HG03342 (cell line): ENCODE results near the gene SGTA.
"Not testable (repeated sequence)": the region's sequence is repeated elsewhere in the genome, so short reads cannot be mapped to it uniquely, and the experiment has no call there.

Experiments
- ATAC-seq: cut with Tn5 transposase; IDR thresholded peaks from one replicate; pipeline ENCODE4 v1.9.1; 2021; ENCODE audit warnings: mild to moderate bottlenecking, moderate library complexity; ENCODE audit not compliant: unreplicated experiment

Gene SGTA

DNA sequence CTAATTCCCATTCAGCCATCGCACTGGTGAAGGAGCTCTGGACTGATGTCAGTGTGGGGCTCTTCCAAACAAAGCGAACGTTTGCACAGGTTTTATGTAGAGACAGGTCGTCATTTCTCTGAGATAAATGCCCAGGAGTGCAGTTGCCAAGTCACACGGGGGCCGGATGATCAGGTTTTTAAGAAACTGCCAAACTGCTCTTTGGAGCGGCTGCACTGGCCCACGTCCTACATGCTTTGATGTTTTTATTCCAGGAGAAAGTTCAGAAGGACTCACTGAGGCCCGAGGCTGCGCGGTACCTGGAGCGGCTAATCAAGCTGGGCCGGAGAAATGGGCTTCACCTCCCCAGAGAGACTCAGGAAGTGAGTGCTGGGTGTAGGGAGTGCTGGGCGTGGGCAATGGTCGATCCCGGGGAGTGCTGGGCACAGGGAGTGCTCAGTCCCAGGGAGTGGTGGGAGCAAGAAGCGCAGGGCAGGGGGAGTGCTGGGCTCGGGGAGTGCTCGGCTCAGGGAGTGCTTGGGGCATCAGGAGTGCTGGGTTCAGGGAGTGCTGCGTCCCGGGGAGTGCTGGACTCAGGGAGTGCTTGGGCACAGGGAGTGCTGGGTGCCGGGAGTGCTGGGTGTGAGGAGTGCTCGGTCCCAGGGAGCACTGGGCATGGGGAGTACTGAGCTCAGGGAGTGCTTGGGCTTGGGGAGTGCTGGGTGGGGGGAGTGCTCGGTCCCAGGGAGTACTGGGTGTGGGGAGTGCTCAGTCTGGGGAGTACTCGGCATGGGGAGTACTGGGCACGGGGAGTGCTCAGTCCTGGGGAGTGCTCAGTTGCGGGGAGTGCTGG is 13.0 kb upstream of the SGTA start:
- ATAC-seq, result no peak

DNA sequence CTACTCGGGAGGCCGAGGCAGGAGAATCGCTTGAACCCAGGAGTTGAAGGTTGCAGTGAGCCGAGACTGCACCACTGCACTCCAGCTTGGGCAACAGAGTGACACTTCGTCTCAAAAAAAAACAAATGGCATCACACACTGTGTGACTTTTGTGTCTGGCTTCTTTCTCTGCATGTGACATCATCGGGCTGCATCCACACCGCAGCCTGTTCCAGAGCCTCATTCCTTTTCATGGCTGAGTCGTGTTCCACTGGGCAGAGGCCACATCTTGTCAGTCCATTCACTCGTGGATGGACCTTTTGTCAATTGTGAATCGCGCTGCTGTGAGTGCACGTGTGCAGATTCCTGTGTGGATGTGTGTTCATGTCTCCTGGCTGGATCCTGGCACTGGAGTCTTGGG is 10.5 kb upstream of the SGTA start:
- no peak for ATAC-seq

GRCh38 chr19:2793126-2793525 is 10.1 kb upstream of the SGTA start:
- no peak for ATAC-seq

DNA sequence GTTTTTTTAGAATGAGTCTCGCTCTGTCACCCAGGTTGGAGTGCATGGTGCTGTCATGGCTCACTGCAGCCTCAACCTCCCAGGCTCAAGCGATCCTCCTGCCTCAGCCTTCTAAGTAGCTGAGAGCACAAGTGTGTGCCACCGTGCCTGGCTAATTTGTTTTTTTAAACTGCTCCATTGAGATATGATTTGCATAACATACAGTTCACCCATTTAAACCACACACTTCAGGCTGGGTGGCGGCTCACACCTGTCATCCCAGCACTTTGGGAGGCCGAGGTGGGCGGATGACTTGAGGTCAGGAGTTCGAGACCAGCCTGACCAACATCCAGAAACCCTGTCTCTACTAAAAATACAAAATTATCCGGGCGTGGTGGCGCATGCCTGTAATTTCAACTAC is 9.6 kb upstream of the SGTA start:
- ATAC-seq, result not testable (repeated sequence)

- no peak for ATAC-seq
Observed at GRCh38 chr19:2791876-2792275, 8.8 kb upstream of the SGTA start.

DNA sequence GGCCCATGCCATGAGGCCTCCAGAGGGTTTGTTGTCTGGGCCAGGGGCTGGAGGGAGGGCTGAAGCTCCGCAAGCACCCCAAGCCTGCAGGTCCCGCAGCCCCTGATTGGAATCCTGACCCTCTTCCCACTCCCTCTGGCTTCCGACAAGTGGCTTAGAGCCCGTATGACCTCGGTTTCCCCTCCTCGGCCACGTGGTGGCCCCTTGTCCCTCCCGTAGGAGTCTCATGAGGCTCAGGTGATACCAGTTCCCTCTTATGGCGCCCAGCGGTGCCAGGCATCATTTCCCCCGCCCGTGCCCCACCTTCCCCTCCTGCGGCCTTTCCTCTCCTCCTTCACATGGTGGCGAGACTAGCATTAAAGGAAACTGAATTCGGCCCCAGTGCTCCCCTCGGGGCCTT is 8.4 kb upstream of the SGTA start:
- no peak for ATAC-seq

GRCh38 chr19:2790557-2791271 is 7.6 kb upstream of the SGTA start:
- ATAC-seq, result no peak

- ATAC-seq, result no peak
Observed at GRCh38 chr19:2790194-2790556, 7.1 kb upstream of the SGTA start.

DNA sequence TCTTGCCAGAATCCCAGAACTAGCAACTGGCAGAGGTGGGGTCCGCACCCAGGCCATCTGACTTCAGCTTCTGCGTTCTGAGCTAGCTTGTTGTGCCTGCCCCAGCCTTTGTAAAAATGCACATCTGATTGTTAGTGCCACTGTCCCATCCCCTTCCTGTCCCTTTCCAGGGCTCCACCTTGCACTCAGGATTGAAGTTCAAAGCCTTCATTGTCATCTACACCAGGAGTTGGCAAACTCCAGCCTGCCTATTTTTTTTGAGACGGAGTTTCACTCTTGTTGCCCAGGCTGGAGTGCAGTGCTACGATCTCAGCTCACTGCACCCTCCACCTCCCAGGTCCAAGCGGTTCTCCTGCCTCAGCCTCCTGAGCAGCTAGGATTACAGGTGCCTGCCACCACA is 5.2 kb upstream of the SGTA start:
- no peak for ATAC-seq

GRCh38 chr19:2787115-2787514 is 4.0 kb upstream of the SGTA start:
- ATAC-seq, result no peak

DNA sequence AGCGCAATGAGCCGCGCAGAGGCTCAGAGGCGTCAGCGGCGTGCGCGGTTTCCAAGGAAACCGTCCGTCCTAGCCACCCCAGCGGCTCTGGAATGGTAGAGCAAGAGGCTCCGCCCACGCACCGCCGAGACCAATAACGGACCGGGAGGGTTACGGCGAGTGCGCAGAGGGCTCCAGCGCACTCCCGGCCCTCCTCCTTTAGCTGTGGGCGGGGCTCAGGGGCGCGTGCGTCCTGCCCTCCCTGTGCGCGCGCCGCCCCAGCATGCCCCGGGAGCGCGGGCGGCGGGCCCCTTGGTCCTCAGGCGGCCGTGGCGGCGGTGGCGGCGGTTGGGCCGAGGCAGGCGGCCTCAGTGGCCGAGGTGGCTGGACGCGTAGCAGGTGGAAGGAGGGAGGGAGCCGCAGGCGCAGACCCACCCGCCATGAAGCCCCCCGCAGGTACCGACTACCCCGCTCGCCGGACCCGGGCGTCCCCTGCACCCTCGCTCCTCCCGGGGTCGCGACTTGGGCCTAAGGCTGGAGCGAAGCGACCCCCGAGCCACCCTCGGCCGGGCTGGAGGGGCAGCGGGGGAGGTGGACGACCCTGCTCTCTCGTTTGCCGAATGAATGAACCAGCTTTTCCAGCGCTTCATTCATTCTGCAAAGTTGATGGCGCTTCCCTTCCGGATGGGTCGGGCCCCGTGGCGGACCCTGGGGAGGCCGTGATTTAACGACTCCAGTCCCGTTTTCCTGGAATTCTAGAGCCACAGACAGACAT is 2.3 kb upstream of the SGTA start, which contains the start of gene THOP1:
Gene THOP1, plus strand, starts transcription at position 260 of the 754 bp plus-strand sequence. Its CDS starts 160 bp downstream, at position 420.
- peak; percentile 63 for ATAC-seq

GRCh38 chr19:2783781-2784145 is 690 bp upstream of the SGTA start:
- ATAC-seq, result no peak

DNA sequence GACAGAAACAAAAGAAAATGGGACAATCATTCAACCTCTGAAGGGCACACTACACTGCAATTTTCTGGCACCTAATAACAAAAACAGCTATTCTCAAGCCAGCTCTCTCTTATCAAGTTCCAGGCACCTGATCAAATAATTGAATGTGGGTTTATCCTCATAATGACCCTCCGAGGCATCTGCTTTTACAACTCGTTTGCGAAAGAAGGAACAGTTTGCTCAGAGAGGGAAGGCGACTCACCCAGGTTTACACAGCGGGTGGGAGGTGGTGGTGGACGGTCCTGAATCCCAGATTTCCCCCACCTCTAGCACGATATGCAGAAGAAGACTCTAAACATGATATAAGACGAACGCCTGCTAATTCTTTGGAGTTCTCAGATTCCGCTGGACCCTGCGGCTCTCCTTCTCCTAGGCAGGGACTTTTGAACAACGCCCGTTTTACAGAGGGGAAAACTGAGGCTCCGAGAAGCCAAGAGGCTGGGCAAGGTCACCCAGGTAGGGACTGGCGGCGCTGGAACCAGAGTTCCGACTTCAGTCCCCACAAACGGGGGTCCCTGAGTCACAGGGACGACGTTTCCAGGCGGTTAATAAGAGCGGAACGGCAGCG is 641 bp downstream of the SGTA start:
- ATAC-seq, result no peak

GRCh38 chr19:2780284-2780683 is 2.8 kb downstream of the SGTA start:
- no peak for ATAC-seq

GRCh38 chr19:2779121-2779740 is 3.8 kb downstream of the SGTA start:
- no peak for ATAC-seq

- ATAC-seq, result no peak
Observed at GRCh38 chr19:2777952-2778683, 5.0 kb downstream of the SGTA start.

DNA sequence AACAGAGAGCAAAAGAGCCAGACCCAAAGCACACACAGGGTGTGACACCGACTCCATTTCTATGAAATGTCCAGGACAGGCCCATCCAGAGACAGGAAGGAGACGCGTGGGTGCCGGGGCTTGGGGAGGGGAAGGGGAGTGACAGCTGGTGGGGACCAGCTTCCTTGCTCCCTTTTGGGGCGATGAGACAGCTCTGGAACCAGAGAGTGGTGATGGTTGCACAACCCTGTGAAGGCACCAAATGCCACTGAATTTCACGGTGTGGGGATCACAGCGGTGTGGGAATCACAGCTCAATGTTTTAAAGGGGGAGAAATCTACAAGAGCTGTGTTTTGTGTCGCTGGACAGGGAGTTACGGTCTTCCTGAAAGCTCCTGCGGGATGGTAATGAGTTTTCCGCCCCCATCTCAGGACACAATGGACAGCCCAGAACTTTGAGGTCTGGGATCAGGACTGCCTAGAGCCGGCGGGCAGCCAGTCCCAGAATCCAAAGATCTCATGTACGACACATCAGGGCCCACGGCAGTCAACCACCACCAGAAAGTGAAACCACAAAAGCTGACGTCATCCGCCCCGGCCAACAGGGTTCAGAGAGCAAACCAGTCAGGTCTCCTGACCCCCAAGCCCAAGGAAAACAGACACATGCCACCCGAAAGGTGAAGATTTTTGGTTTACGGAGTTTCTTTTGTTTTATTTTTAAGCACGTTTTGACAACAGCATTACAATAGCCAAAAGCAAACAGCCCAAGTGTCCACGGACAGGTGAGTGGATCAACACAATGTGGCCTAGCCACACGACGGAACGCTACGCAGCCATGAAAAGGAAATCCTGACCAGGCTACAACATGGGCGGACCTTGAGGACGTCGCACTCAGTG is 7.3 kb downstream of the SGTA start:
- ATAC-seq, result no peak

DNA sequence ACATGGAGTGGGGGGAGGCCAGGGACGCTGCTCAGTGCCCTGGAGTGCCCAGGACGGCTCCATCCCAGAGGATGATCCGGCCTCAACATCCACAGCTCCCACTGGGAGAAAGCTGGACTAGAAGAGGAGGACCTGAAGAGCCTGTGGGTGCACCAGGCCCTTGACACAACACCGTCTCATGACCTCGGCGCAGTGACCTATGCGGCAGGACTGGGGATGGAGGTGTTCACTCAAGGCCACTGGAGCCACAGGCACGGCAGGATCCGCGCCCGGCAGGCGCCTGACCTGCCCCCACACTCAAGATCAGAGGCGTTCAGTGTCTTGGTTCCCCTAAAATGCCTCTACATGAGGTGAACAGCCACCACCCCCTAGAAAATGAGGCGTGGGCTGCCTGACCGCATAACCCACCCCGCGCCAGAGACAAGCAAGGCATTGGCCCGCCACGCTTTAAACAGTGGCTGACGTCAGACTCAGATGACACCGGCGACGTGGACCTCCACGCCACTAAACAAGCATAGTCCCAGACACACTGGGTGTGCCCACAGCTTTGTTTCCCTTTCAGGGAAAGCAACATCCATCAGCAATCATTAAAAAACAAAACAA is 8.0 kb downstream of the SGTA start:
- ATAC-seq, result no peak
